ENCODE results near the gene ZG16.

The ZG16 gene

DNA sequence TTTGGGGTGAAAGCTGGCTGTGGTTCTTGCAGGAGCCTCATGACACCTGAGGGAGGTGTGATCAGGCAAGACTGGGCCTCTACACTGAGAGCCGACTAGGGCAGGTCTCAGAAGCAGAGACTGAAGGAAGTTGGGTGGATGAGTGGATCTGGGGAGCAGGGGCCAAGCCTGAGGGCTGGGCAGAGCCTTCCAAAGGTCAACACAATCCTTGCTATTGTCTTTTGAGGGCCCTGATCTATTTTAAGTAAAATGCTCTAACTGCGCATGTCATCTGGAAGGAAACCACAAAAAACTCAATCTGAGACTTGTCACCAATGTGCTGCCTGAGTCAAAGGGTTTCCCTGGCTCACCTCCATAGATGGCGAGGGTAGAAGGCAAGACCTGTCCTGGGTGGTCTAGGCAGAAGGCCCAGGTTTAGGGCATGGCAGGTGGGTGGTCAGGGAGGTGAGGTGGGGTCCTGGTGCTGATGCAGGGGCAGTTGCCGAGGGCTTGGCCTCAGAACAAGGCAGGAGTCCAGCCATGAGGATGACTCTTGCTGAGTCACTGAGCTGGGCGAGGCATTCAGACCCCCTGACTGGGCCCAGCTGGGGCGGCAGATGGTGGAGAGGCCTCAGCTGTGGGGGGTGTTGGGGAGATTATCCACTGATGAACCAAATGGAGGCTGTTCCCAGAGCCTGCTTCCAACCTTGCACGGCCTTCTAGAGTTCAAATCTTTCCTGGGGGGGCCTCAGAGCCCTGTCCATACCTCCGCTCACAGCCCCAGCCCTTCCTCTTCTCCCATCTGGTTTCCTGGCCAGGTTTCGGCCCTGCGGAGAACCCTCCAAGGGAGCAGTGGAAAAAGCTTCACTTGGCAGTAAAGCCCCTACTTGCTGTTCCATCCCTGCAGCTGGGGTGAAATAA lies 47.3 kb downstream of the ZG16 start:
- Histone ChIP-seq H3K27me3 (ENCODE audit: control insufficient read depth, insufficient read depth, low read length, poor library complexity, severe bottlenecking) (no peaks in the 10 kb centered on the region), H3K36me3 (ENCODE audit: control insufficient read depth, insufficient read depth, low read length) (no peaks in the 10 kb centered on the region), H3K27ac (ENCODE audit: insufficient read depth, low read depth, low read length, poor library complexity, severe bottlenecking) (peak overlapping the region; percentile 69), H3K9me3 (ENCODE audit: control insufficient read depth, low read length) (no peaks in the 10 kb centered on the region), H3K4me1 (ENCODE audit: control insufficient read depth, insufficient read depth, low read length) (peaks cover 8% of the 10 kb centered on the region), H3K4me3 (ENCODE audit: insufficient read depth, low read depth, low read length) (no peak overlapping the region)
- 82 to 85% methylated on average over 10 of the region's 10 CpGs for WGBS, 2 experiments

DNA sequence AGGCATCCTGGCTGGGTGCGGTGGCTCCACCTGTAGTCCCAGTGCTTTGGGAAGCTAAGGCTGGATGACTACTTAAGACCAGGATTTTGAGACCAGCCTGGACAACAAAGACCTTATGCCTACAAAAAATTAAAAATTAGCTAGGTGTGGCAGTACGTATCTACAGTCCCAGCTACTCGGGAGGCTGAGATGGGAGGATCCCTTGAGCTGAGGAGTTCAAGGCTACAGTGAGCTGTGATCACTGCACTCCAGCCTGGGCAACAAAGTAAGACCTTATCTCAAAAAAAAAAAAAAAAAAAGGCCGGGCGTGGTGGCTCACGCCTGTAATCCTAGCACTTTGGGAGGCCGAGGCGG lies 48.3 kb downstream of the ZG16 start:
- H3K4me1 ChIP-seq (ENCODE audit: control insufficient read depth, insufficient read depth, low read length), result peaks cover 8% of the 10 kb centered on the region
- no peaks in the 10 kb centered on the region for H3K36me3 ChIP-seq (ENCODE audit: control insufficient read depth, insufficient read depth, low read length)
- H3K4me3 ChIP-seq (ENCODE audit: insufficient read depth, low read depth, low read length), result no peak overlapping the region
- no peak overlapping the region for H3K27ac ChIP-seq (ENCODE audit: insufficient read depth, low read depth, low read length, poor library complexity, severe bottlenecking)
- WGBS, 2 experiments, result 92 to 97% methylated on average over 8 of the region's 8 CpGs
- H3K9me3 ChIP-seq (ENCODE audit: control insufficient read depth, low read length), result no peaks in the 10 kb centered on the region
- H3K27me3 ChIP-seq (ENCODE audit: control insufficient read depth, insufficient read depth, low read length, poor library complexity, severe bottlenecking), result no peaks in the 10 kb centered on the region

- Histone ChIP-seq H3K9me3 (ENCODE audit: control insufficient read depth, low read length) (no peaks in the 10 kb centered on the region), H3K36me3 (ENCODE audit: control insufficient read depth, insufficient read depth, low read length) (no peaks in the 10 kb centered on the region), H3K27ac (ENCODE audit: insufficient read depth, low read depth, low read length, poor library complexity, severe bottlenecking) (no peak overlapping the region), H3K4me3 (ENCODE audit: insufficient read depth, low read depth, low read length) (no peak overlapping the region), H3K27me3 (ENCODE audit: control insufficient read depth, insufficient read depth, low read length, poor library complexity, severe bottlenecking) (no peaks in the 10 kb centered on the region), H3K4me1 (ENCODE audit: control insufficient read depth, insufficient read depth, low read length) (no peaks in the 10 kb centered on the region)
- WGBS, 2 experiments, result 93 to 96% methylated on average over 11 of the region's 11 CpGs
Measured at GRCh38 chr16:29830774-29831173, 52.7 kb downstream of the ZG16 start.

DNA sequence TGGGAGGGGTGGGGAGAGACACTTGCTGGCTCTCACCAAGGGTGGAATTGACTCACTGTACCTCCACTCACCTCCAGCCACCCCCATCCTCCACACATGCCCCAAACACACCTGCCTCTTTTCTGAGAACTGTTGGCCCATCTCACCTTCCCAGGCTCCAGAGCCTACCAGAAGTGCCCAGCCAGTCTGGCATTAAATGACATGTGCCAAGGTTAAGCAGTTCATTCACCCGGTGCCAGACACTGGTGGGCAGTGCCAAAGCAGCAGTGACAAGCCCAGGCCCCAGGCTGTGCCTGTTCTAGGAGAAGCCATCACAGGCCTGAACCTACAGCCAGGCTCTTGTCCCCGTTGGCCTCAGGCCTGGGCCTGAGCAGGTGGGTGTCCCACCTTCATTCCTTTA lies 53.4 kb downstream of the ZG16 start:
- H3K4me3 ChIP-seq (ENCODE audit: insufficient read depth, low read depth, low read length), result no peak overlapping the region
- H3K27me3 ChIP-seq (ENCODE audit: control insufficient read depth, insufficient read depth, low read length, poor library complexity, severe bottlenecking), result no peaks in the 10 kb centered on the region
- H3K36me3 ChIP-seq (ENCODE audit: control insufficient read depth, insufficient read depth, low read length), result no peaks in the 10 kb centered on the region
- H3K9me3 ChIP-seq (ENCODE audit: control insufficient read depth, low read length), result no peaks in the 10 kb centered on the region
- no peak overlapping the region for H3K27ac ChIP-seq (ENCODE audit: insufficient read depth, low read depth, low read length, poor library complexity, severe bottlenecking)
- 84 to 98% methylated on average over 2 of the region's 2 CpGs for WGBS, 2 experiments
- no peaks in the 10 kb centered on the region for H3K4me1 ChIP-seq (ENCODE audit: control insufficient read depth, insufficient read depth, low read length)
